Vagina (tissue), 2 donors: ENCODE measurements around the gene ZMYND10.

ENCODE experiments used
- CTCF ChIP-seq, 3 experiments: fragments of 450-650 bp in 2 of 3; fragments of 200-600 bp in 1 of 3; sonication (generic) in 1 of 3; IDR thresholded peaks; one replicate each; pipeline ENCODE4 v1.5.1; 2017 to 2019; ENCODE audit warnings: antibody characterized with exemption in 3 of 3, mild to moderate bottlenecking in 2 of 3, moderate library complexity in 2 of 3
- POLR2A ChIP-seq, 2 donors: fragments of 450-650 bp; IDR thresholded peaks; one replicate each; pipeline ENCODE4 v1.6.1; 2017; ENCODE audit warnings: antibody characterized with exemption in 2 of 2, mild to moderate bottlenecking in 2 of 2, moderate library complexity in 2 of 2
- POLR2AphosphoS5 ChIP-seq, 2 donors: sonication (generic); formaldehyde crosslinking; IDR thresholded peaks; one replicate each; pipeline ENCODE4 v1.9.0; 2017; ENCODE audit warnings: antibody characterized with exemption in 2 of 2, mild to moderate bottlenecking in 2 of 2, low read depth in 1 of 2; ENCODE audit not compliant: insufficient read depth in 1 of 2

DNA sequence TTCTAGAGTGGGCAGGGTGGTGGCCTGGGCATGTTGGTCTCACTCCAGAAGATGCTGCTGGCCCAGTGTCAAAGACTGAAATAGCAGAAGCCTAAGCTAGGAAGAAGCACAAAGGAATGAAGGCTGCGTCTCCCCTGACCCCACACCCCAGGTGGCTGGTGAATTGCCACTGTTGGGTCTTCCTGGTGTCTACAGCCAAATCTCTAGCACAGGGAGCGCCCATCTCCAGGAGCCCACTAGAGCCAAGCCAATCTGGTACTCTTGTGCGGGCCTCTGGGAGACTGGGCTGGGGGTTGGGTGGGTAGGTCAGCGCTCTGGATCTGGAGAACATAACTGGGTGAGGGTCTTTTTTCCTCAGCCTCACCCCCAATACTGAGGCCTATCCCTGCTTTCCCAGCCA, 18.4 kb downstream of the ZMYND10 start:
- TF ChIP-seq CTCF (IDR thresholded peaks at IDR 0.05) = no peak
- no peak for TF ChIP-seq POLR2AphosphoS5 (IDR thresholded peaks at IDR 0.05; ENCODE audit: insufficient read depth in 1 of 2, low read depth in 1 of 2)
- no peak for TF ChIP-seq POLR2A (IDR thresholded peaks at IDR 0.05)
